Measurements from ENCODE around the gene TOM1L1.

Gene TOM1L1

GRCh38 chr17:54947396-54947795 is 46.7 kb downstream of the TOM1L1 start:
- Mint-ChIP-seq H3K27me3 (ENCODE audit: low read depth) (no peaks in the 10 kb centered on the region), H3K27ac (no peak overlapping the region), H3K36me3 (ENCODE audit: low read depth) (no peaks in the 10 kb centered on the region), H3K4me1 (ENCODE audit: low read depth) (peaks cover 1% of the 10 kb centered on the region), H3K4me3 (no peak overlapping the region), H3K9me3 (no peaks in the 10 kb centered on the region)

- H3K27ac Mint-ChIP-seq = no peak overlapping the region
- peaks cover 1% of the 10 kb centered on the region for H3K4me1 Mint-ChIP-seq (ENCODE audit: low read depth)
- H3K27me3 Mint-ChIP-seq (ENCODE audit: low read depth) = no peaks in the 10 kb centered on the region
- no peaks in the 10 kb centered on the region for H3K36me3 Mint-ChIP-seq (ENCODE audit: low read depth)
- no peaks in the 10 kb centered on the region for H3K9me3 Mint-ChIP-seq
- H3K4me3 Mint-ChIP-seq = no peak overlapping the region
These were observed 47.7 kb downstream of the TOM1L1 start for GRCh38 chr17:54948380-54948779.

GRCh38 chr17:54950116-54950515 is 49.5 kb downstream of the TOM1L1 start:
- peaks cover 1% of the 10 kb centered on the region for H3K4me1 Mint-ChIP-seq (ENCODE audit: low read depth)
- H3K4me3 Mint-ChIP-seq = no peak overlapping the region
- no peaks in the 10 kb centered on the region for H3K36me3 Mint-ChIP-seq (ENCODE audit: low read depth)
- H3K9me3 Mint-ChIP-seq = no peaks in the 10 kb centered on the region
- no peaks in the 10 kb centered on the region for H3K27me3 Mint-ChIP-seq (ENCODE audit: low read depth)
- H3K27ac Mint-ChIP-seq = no peak overlapping the region

- Mint-ChIP-seq H3K9me3 (no peaks in the 10 kb centered on the region), H3K27ac (no peak overlapping the region), H3K27me3 (ENCODE audit: low read depth) (no peaks in the 10 kb centered on the region), H3K4me3 (no peak overlapping the region), H3K4me1 (ENCODE audit: low read depth) (peaks cover 1% of the 10 kb centered on the region), H3K36me3 (ENCODE audit: low read depth) (no peaks in the 10 kb centered on the region)
These were observed 50.6 kb downstream of the TOM1L1 start for GRCh38 chr17:54951286-54951685.

GRCh38 chr17:54956791-54957190 is 56.1 kb downstream of the TOM1L1 start:
- Mint-ChIP-seq H3K9me3 (no peaks in the 10 kb centered on the region), H3K36me3 (ENCODE audit: low read depth) (peaks cover 18% of the 10 kb centered on the region), H3K4me1 (ENCODE audit: low read depth) (no peaks in the 10 kb centered on the region), H3K27ac (no peak overlapping the region), H3K27me3 (ENCODE audit: low read depth) (no peaks in the 10 kb centered on the region), H3K4me3 (no peak overlapping the region)

GRCh38 chr17:54967621-54968261 is 67.1 kb downstream of the TOM1L1 start:
- peaks cover 8% of the 10 kb centered on the region for H3K36me3 Mint-ChIP-seq (ENCODE audit: low read depth)
- H3K4me1 Mint-ChIP-seq (ENCODE audit: low read depth) = peaks cover 24% of the 10 kb centered on the region
- no peaks in the 10 kb centered on the region for H3K9me3 Mint-ChIP-seq
- no peak overlapping the region for H3K27ac Mint-ChIP-seq
- no peaks in the 10 kb centered on the region for H3K27me3 Mint-ChIP-seq (ENCODE audit: low read depth)
- H3K4me3 Mint-ChIP-seq = no peak overlapping the region

GRCh38 chr17:54968262-54968987 is 67.8 kb downstream of the TOM1L1 start, which contains the start of the genes COX11 and STXBP4:
COX11 (minus strand) TSS chr17:54968654; CDS start chr17:54968646, 8 bp downstream.
STXBP4 (plus strand) TSS chr17:54968765; CDS start chr17:54986220, 17,455 bp downstream.
- Mint-ChIP-seq H3K36me3 (ENCODE audit: low read depth) (peaks cover 6% of the 10 kb centered on the region), H3K27ac (no peak within 1 kb of the TSS), H3K4me1 (ENCODE audit: low read depth) (peaks cover 24% of the 10 kb centered on the region), H3K4me3 (no peak within 1 kb of the TSS), H3K27me3 (ENCODE audit: low read depth) (no peaks in the 10 kb centered on the region), H3K9me3 (no peaks in the 10 kb centered on the region)

- Mint-ChIP-seq H3K4me3 (no peak overlapping the region), H3K4me1 (ENCODE audit: low read depth) (peaks cover 24% of the 10 kb centered on the region), H3K36me3 (ENCODE audit: low read depth) (peaks cover 3% of the 10 kb centered on the region), H3K27me3 (ENCODE audit: low read depth) (no peaks in the 10 kb centered on the region), H3K9me3 (no peaks in the 10 kb centered on the region), H3K27ac (no peak overlapping the region)
These were observed 68.3 kb downstream of the TOM1L1 start for GRCh38 chr17:54968988-54969332.

- Mint-ChIP-seq H3K9me3 (no peaks in the 10 kb centered on the region), H3K27ac (no peak overlapping the region), H3K4me3 (no peak overlapping the region), H3K4me1 (ENCODE audit: low read depth) (peaks cover 24% of the 10 kb centered on the region), H3K27me3 (ENCODE audit: low read depth) (no peaks in the 10 kb centered on the region), H3K36me3 (ENCODE audit: low read depth) (no peaks in the 10 kb centered on the region)
These were observed 69.3 kb downstream of the TOM1L1 start for GRCh38 chr17:54969658-54970572.

GRCh38 chr17:54971147-54971546 is 70.5 kb downstream of the TOM1L1 start:
- Mint-ChIP-seq H3K27me3 (ENCODE audit: low read depth) (no peaks in the 10 kb centered on the region), H3K27ac (no peak overlapping the region), H3K36me3 (ENCODE audit: low read depth) (no peaks in the 10 kb centered on the region), H3K4me1 (ENCODE audit: low read depth) (peaks cover 26% of the 10 kb centered on the region), H3K4me3 (no peak overlapping the region), H3K9me3 (no peaks in the 10 kb centered on the region)

- Mint-ChIP-seq H3K27me3 (ENCODE audit: low read depth) (no peaks in the 10 kb centered on the region), H3K4me1 (ENCODE audit: low read depth) (peaks cover 22% of the 10 kb centered on the region), H3K4me3 (no peak overlapping the region), H3K36me3 (ENCODE audit: low read depth) (no peaks in the 10 kb centered on the region), H3K27ac (no peak overlapping the region), H3K9me3 (no peaks in the 10 kb centered on the region)
These were observed 71.2 kb downstream of the TOM1L1 start for GRCh38 chr17:54971901-54972300.

- peaks cover 17% of the 10 kb centered on the region for H3K4me1 Mint-ChIP-seq (ENCODE audit: low read depth)
- H3K4me3 Mint-ChIP-seq = no peak overlapping the region
- no peaks in the 10 kb centered on the region for H3K27me3 Mint-ChIP-seq (ENCODE audit: low read depth)
- no peak overlapping the region for H3K27ac Mint-ChIP-seq
- H3K9me3 Mint-ChIP-seq = no peaks in the 10 kb centered on the region
- H3K36me3 Mint-ChIP-seq (ENCODE audit: low read depth) = no peaks in the 10 kb centered on the region
These were observed 71.9 kb downstream of the TOM1L1 start for GRCh38 chr17:54972406-54973138.

GRCh38 chr17:54974759-54975158 is 74.1 kb downstream of the TOM1L1 start:
- Mint-ChIP-seq H3K4me1 (ENCODE audit: low read depth) (peaks cover 16% of the 10 kb centered on the region), H3K36me3 (ENCODE audit: low read depth) (peaks cover 2% of the 10 kb centered on the region), H3K9me3 (peaks cover 4% of the 10 kb centered on the region), H3K27me3 (ENCODE audit: low read depth) (no peaks in the 10 kb centered on the region), H3K27ac (no peak overlapping the region), H3K4me3 (no peak overlapping the region)

- no peaks in the 10 kb centered on the region for H3K27me3 Mint-ChIP-seq (ENCODE audit: low read depth)
- peaks cover 4% of the 10 kb centered on the region for H3K9me3 Mint-ChIP-seq
- peaks cover 9% of the 10 kb centered on the region for H3K4me1 Mint-ChIP-seq (ENCODE audit: low read depth)
- no peak overlapping the region for H3K4me3 Mint-ChIP-seq
- no peak overlapping the region for H3K27ac Mint-ChIP-seq
- peaks cover 2% of the 10 kb centered on the region for H3K36me3 Mint-ChIP-seq (ENCODE audit: low read depth)
These were observed 75.7 kb downstream of the TOM1L1 start for GRCh38 chr17:54976316-54976715.

All from T-helper 1 cell treated with Interleukin-12 subunit alpha and Interleukin-12 subunit beta and Interleukin-4 antibody, amounts not matched to agents 30 μg/mL and 1 μg/mL, for 36 hours (primary cell).